HG02852 (cell line): ENCODE data around the gene MMP25.

Experiments
- ATAC-seq: cut with Tn5 transposase; IDR thresholded peaks from one replicate; pipeline ENCODE4 v1.9.1; 2021; ENCODE audit warnings: mild to moderate bottlenecking, moderate library complexity; ENCODE audit not compliant: unreplicated experiment

Gene MMP25

GRCh38 chr16:3089717-3090592 lies 43.6 kb downstream of the MMP25 start:
- no peak for ATAC-seq

- ATAC-seq: no peak
Measured at GRCh38 chr16:3091551-3091950, 45.2 kb downstream of the MMP25 start.

GRCh38 chr16:3092501-3092941 lies 46.2 kb downstream of the MMP25 start:
- no peak for ATAC-seq

GRCh38 chr16:3094289-3095027 lies 48.1 kb downstream of the MMP25 start:
- no peak for ATAC-seq

GRCh38 chr16:3095869-3096268 lies 49.5 kb downstream of the MMP25 start:
- ATAC-seq: peak; percentile 69

GRCh38 chr16:3096362-3096761 lies 50.0 kb downstream of the MMP25 start:
- ATAC-seq: no peak

GRCh38 chr16:3097266-3097665 lies 50.9 kb downstream of the MMP25 start:
- no peak for ATAC-seq

- ATAC-seq: no peak
Measured at GRCh38 chr16:3098459-3099394, 52.4 kb downstream of the MMP25 start, which contains the start of gene ZSCAN10. ZSCAN10 (minus strand) TSS chr16:3099294; CDS start chr16:3092937, 6,357 bp downstream.

- ATAC-seq: no peak
Measured at GRCh38 chr16:3099395-3099731, 53.0 kb downstream of the MMP25 start.

- peak; percentile 63 for ATAC-seq
Measured at GRCh38 chr16:3099732-3100499, 53.6 kb downstream of the MMP25 start.

- no peak for ATAC-seq
Measured at GRCh38 chr16:3101018-3101840, 54.9 kb downstream of the MMP25 start.

- no peak for ATAC-seq
Measured at GRCh38 chr16:3101841-3102470, 55.6 kb downstream of the MMP25 start.

- ATAC-seq: peak; percentile 75
Measured at GRCh38 chr16:3106205-3106928, 60.0 kb downstream of the MMP25 start.
